ENCODE data around the gene USP35. TPM values are rescaled to one million over a fixed set of nuclear protein-coding genes. Genes with fewer than 3 reads are reported as not detected.

The USP35 gene
- polyA plus RNA-seq, 1 of the 3 experiments (the other 2 are of a cell fraction): 8.4 TPM

DNA sequence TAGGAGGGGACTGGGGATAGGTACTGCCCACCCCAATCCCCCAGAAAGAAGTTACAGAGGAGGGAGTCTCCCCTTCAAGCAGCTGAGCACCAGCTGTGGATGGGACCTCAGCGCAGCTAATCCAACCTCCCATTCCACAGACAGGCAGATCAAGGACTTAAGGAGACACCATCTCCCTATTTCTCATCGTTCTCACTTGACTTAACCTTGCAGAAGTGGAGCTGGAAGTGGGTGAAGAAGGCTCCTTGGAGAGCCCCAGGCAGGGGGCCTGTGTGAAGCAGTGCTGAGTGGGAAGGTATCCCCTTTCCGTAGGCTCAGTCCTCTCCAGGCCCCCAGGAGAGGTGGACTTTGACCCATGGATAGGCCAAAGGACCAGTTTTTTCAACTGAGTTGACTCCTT, 27.3 kb downstream of the USP35 start:
- H3K9me3 ChIP-seq: no peaks in the 10 kb centered on the region
- WGBS (ENCODE audit: low lambda C conversion rate): 100% methylated on average over 3 of the region's 3 CpGs
- no peak overlapping the region for H2AFZ ChIP-seq (ENCODE audit: low read depth)
- H3K4me1 ChIP-seq (ENCODE audit: control insufficient read depth in 1 of 2, insufficient read depth in 2 of 2, low read depth in 1 of 2, low read length in 1 of 2): no peaks in the 10 kb centered on the region; a peak in 1 of 4 replicates
- POLR2A ChIA-PET: no interaction called here
- no peaks in the 10 kb centered on the region for H3K9me2 ChIP-seq
- peaks cover 27 to 60% of the 10 kb centered on the region in 2 experiments for H3K36me3 ChIP-seq (replicated peaks in 1 of 2; ENCODE audit: control insufficient read depth in 1 of 2, insufficient read depth in 2 of 2, low read length in 1 of 2)
- H3K9ac ChIP-seq: no peak overlapping the region
- H3K4me2 ChIP-seq: no peak overlapping the region
- no peak overlapping the region for H3K27ac ChIP-seq (ENCODE audit: low read depth in 2 of 2, low read length in 1 of 2)
- CTCF ChIA-PET: interaction anchor here (1.2 to 5.1 kb wide), 2 partner anchors 11 to 349 kb away, joined by 3 to 16 read pairs; no protein-coding TSS in a partner anchor
- no peak for DNase-seq
- H3K4me3 ChIP-seq (ENCODE audit: low read depth in 2 of 2, low read length in 1 of 2): no peak overlapping the region
- no peaks in the 10 kb centered on the region for H3K27me3 ChIP-seq (ENCODE audit: insufficient read depth)
- peaks cover 26% of the 10 kb centered on the region for H3K79me2 ChIP-seq (ENCODE audit: insufficient read depth)
- no peak for TF ChIP-seq NFIC (IDR thresholded peaks at IDR 0.05; ENCODE audit: borderline replicate concordance)
- no peak for TF ChIP-seq TCF12 (IDR thresholded peaks at IDR 0.05)
- TF ChIP-seq MXI1 (IDR thresholded peaks at IDR 0.05; ENCODE audit: low read depth, low read length): no peak
- TF ChIP-seq, protein P1, sequence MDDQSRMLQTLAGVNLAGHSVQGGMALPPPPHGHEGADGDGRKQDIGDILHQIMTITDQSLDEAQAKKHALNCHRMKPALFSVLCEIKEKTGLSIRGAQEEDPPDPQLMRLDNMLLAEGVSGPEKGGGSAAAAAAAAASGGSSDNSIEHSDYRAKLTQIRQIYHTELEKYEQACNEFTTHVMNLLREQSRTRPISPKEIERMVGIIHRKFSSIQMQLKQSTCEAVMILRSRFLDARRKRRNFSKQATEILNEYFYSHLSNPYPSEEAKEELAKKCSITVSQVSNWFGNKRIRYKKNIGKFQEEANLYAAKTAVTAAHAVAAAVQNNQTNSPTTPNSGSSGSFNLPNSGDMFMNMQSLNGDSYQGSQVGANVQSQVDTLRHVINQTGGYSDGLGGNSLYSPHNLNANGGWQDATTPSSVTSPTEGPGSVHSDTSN (IDR thresholded peaks at IDR 0.05): no peak
- TF ChIP-seq, protein P2, sequence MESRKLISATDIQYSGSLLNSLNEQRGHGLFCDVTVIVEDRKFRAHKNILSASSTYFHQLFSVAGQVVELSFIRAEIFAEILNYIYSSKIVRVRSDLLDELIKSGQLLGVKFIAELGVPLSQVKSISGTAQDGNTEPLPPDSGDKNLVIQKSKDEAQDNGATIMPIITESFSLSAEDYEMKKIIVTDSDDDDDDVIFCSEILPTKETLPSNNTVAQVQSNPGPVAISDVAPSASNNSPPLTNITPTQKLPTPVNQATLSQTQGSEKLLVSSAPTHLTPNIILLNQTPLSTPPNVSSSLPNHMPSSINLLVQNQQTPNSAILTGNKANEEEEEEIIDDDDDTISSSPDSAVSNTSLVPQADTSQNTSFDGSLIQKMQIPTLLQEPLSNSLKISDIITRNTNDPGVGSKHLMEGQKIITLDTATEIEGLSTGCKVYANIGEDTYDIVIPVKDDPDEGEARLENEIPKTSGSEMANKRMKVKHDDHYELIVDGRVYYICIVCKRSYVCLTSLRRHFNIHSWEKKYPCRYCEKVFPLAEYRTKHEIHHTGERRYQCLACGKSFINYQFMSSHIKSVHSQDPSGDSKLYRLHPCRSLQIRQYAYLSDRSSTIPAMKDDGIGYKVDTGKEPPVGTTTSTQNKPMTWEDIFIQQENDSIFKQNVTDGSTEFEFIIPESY (IDR thresholded peaks at IDR 0.05; ENCODE audit: borderline replicate concordance, low read depth): no peak
- TF ChIP-seq YY1 (IDR thresholded peaks at IDR 0.05; ENCODE audit: low read depth): no peak
- TF ChIP-seq FOXJ3 (CRISPR knock-in tag; IDR thresholded peaks at IDR 0.05): no peak
- no peak for TF ChIP-seq EZH2phosphoT487 (IDR thresholded peaks at IDR 0.05; ENCODE audit: borderline replicate concordance, low read depth)
- TF ChIP-seq MEF2A (IDR thresholded peaks at IDR 0.05; ENCODE audit: borderline replicate concordance, low read depth): no peak
- TF ChIP-seq RAD21 (IDR thresholded peaks at IDR 0.05; ENCODE audit: low read length): no peak
- TF ChIP-seq, protein P3, sequence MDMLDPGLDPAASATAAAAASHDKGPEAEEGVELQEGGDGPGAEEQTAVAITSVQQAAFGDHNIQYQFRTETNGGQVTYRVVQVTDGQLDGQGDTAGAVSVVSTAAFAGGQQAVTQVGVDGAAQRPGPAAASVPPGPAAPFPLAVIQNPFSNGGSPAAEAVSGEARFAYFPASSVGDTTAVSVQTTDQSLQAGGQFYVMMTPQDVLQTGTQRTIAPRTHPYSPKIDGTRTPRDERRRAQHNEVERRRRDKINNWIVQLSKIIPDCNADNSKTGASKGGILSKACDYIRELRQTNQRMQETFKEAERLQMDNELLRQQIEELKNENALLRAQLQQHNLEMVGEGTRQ (IDR thresholded peaks at IDR 0.05; ENCODE audit: borderline replicate concordance, low read depth, low read length): no peak
- TF ChIP-seq RCOR1 (IDR thresholded peaks at IDR 0.05; ENCODE audit: low read length): no peak
- TF ChIP-seq EP300 (IDR thresholded peaks at IDR 0.05; ENCODE audit: borderline replicate concordance in 1 of 2, low read depth in 1 of 2, low read length in 1 of 2): no peak
- TF ChIP-seq GATA2 (CRISPR knock-in tag; IDR thresholded peaks at IDR 0.05): no peak
- no peak for TF ChIP-seq RFX5 (IDR thresholded peaks at IDR 0.05; ENCODE audit: low read length)
- no peak for TF ChIP-seq RXRA (IDR thresholded peaks at IDR 0.05; ENCODE audit: borderline replicate concordance, low read depth)
- no peak for TF ChIP-seq TAF1 (IDR thresholded peaks at IDR 0.05; ENCODE audit: borderline replicate concordance, low read depth, low read length)
- TF ChIP-seq TEAD4 (IDR thresholded peaks at IDR 0.05; ENCODE audit: borderline replicate concordance, insufficient read depth): no peak
- no peak for TF ChIP-seq MAX (IDR thresholded peaks at IDR 0.05; ENCODE audit: low read depth)
- no peaks in the 10 kb centered on the region for H3F3A ChIP-seq (replicated peaks; ENCODE audit: insufficient read depth)
- H4K20me1 ChIP-seq (ENCODE audit: insufficient read depth): peaks cover 6% of the 10 kb centered on the region; the same call in 1 of the 2 replicates

All from SK-N-SH (cell line).